ENCODE measurements around the gene XPNPEP1. TPM values are rescaled to one million over a fixed set of nuclear protein-coding genes. Genes with fewer than 3 reads are reported as not detected.

Gene XPNPEP1
- total and polyA plus RNA-seq, 2 of the 4 experiments (the other 2 are of a cell fraction) = 164 to 311 TPM

- Histone ChIP-seq H3K36me3 (ENCODE audit: control insufficient read depth, insufficient read depth, low read length) (no peaks in the 10 kb centered on the region), H2BK15ac (ENCODE audit: low read depth, low read length) (no peak overlapping the region), H4K91ac (ENCODE audit: insufficient read depth, low read depth, low read length) (no peak overlapping the region), H3K9me3 (ENCODE audit: control insufficient read depth, insufficient read depth, low read length) (no peaks in the 10 kb centered on the region), H4K5ac (ENCODE audit: low read depth, low read length) (no peak overlapping the region), H2BK120ac (ENCODE audit: low read depth, low read length) (no peak overlapping the region), H3K4me3 (ENCODE audit: insufficient read depth, low read depth, low read length) (no peak overlapping the region), H2AK5ac (ENCODE audit: low read depth, low read length) (no peak overlapping the region), H3K9me1 (ENCODE audit: insufficient read depth, low read length) (no peaks in the 10 kb centered on the region), H4K8ac (ENCODE audit: low read depth in 2 of 2, low read length in 2 of 2) (no peak overlapping the region), H3K27me3 (ENCODE audit: control insufficient read depth, insufficient read depth, low read length) (no peaks in the 10 kb centered on the region), H2AK9ac (replicated peaks; ENCODE audit: low read depth, low read length, poor library complexity) (no peak overlapping the region), H3K18ac (ENCODE audit: low read depth, low read length) (no peak overlapping the region), H4K20me1 (ENCODE audit: insufficient read depth, low read length) (no peaks in the 10 kb centered on the region), H2BK20ac (ENCODE audit: low read depth, low read length) (no peak overlapping the region), H3K4ac (ENCODE audit: low read depth, low read length) (no peak overlapping the region), H3K14ac (replicated peaks; ENCODE audit: low read depth, low read length) (no peak overlapping the region), H3K56ac (ENCODE audit: extremely low read depth, insufficient read depth, low read length) (no peak overlapping the region), H3K9ac (ENCODE audit: low read depth, low read length) (no peak overlapping the region), H3K4me2 (ENCODE audit: low read depth, low read length) (no peak overlapping the region), H2AFZ (replicated peaks; ENCODE audit: low read length, poor library complexity) (no peak overlapping the region), H2BK5ac (ENCODE audit: low read depth, low read length, poor library complexity, severe bottlenecking) (no peak overlapping the region), H3K27ac (ENCODE audit: insufficient read depth, low read length) (no peak overlapping the region), H3K4me1 (ENCODE audit: control insufficient read depth, insufficient read depth, low read length) (no peaks in the 10 kb centered on the region), H3K23ac (ENCODE audit: low read depth, low read length) (no peak overlapping the region), H3K79me1 (ENCODE audit: low read depth in 1 of 2, low read length in 2 of 2) (no peaks in the 10 kb centered on the region)
- dilution Hi-C loops (cut with HindIII; ENCODE audit: low sequenced_read_pairs, unreplicated experiment) (no loop called here), in situ Hi-C loops (cut with MboI; ENCODE audit: low sequenced_read_pairs) (no loop called here), intact Hi-C loops (cut with micrococcal nuclease) (no loop called here)
- DNase-seq (no peak), ATAC-seq (ENCODE audit: low read depth) (no peak)
- ChIA-PET CTCF (no interaction called here), POLR2A (ENCODE audit: unreplicated experiment) (no interaction called here)
- TF ChIP-seq RAD21 (IDR thresholded peaks at IDR 0.05; ENCODE audit: low read length) = no peak
- TF ChIP-seq ELK1 (IDR thresholded peaks at IDR 0.05; ENCODE audit: borderline replicate concordance, low read depth, low read length) = no peak
- TF ChIP-seq MAZ (IDR thresholded peaks at IDR 0.05; ENCODE audit: borderline replicate concordance, low read depth, low read length) = no peak
- no peak for TF ChIP-seq RCOR1 (IDR thresholded peaks at IDR 0.05; ENCODE audit: insufficient replicate concordance, low read length)
- no TSS peak for BruUV-seq (replicated peaks)
- WGBS, 2 experiments (ENCODE audit: extremely low coverage in 2 of 2, insufficient read length in 1 of 2) = 36% methylated on average over 2 of the region's 5 CpGs; no CpG with 5 or more reads in 1 of the 2 experiments
Observed at GRCh38 chr10:109821672-109822071, 101.6 kb downstream of the XPNPEP1 start.

All from IMR-90 (cell line).